Endothelial cell of umbilical vein (primary cell): ENCODE data around the gene ELMO1. TPM values are rescaled to one million over a fixed set of nuclear protein-coding genes. Genes with fewer than 3 reads are reported as not detected.

Experiments used
- BruUV-seq: library from RNA; stranded (reverse); fragments of 400-500 nt; replicated peaks from 2 replicates; lab custom pipeline; 2021; lab: Mats Ljungman, UMichigan
- CTCF ChIA-PET: fragments of 300-600, 350-600 bp; sonication (Branson Sonifier 250); formaldehyde crosslinking; loops from one replicate; lab custom pipeline; 2021; ENCODE audit warnings: antibody characterized with exemption, inconsistent platforms; lab: Charles Lee
- POLR2A ChIA-PET: fragments of 300-600, 350-600 bp; sonication (Branson Sonifier 250); formaldehyde crosslinking; loops from one replicate; lab custom pipeline; 2021; ENCODE audit warnings: antibody characterized with exemption, inconsistent platforms; lab: Charles Lee
- DNase-seq: peaks from one replicate; pipeline ENCODE4 v3.0.0-alpha.2; 2011; ENCODE audit warnings: low read depth, low spot score
- FAIRE-seq: peaks from 2 replicates; lab custom pipeline; 2011; peaks lifted over from hg19 to GRCh38; lab: Jason Lieb, UNC
- H2AFZ ChIP-seq: 2 replicates; pipeline ENCODE4 v1.6.0; 2012; ENCODE audit warnings: low read depth, low read length, control low read depth, inconsistent platforms
- H3K27ac ChIP-seq: 2 replicates; pipeline ENCODE4 v1.5.1; 2011; ENCODE audit warnings: low read depth, mild to moderate bottlenecking, control low read depth, low read length, moderate library complexity; ENCODE audit not compliant: insufficient read depth
- H3K27me3 ChIP-seq, 2 experiments: 2 replicates each; pipeline versions ENCODE4 v1.6.0 to v1.6.1; 2011; ENCODE audit warnings: low read length in 2 of 2, mixed read lengths in 1 of 2; ENCODE audit not compliant: control insufficient read depth in 2 of 2, insufficient read depth in 2 of 2
- H3K36me3 ChIP-seq, 2 experiments: 2 replicates in 1 of 2; 3 replicates in 1 of 2; pipeline ENCODE4 v1.5.1; 2011; ENCODE audit warnings: low read length in 2 of 2, mild to moderate bottlenecking in 1 of 2, moderate library complexity in 1 of 2; ENCODE audit not compliant: control insufficient read depth in 2 of 2, insufficient read depth in 2 of 2; ENCODE audit errors: extremely low read depth in 1 of 2
- H3K4me1 ChIP-seq: 3 replicates; pipeline ENCODE4 v1.5.1; 2011; ENCODE audit warnings: mild to moderate bottlenecking, low read length; ENCODE audit not compliant: control insufficient read depth, insufficient read depth; ENCODE audit errors: extremely low read depth
- H3K4me2 ChIP-seq: 2 replicates; pipeline ENCODE4 v1.6.1; 2011; ENCODE audit warnings: low read length, control low read depth, mixed read lengths; ENCODE audit not compliant: insufficient read depth
- H3K4me3 ChIP-seq, 3 experiments: fragments of 200-600 bp in 1 of 3; sonication (generic), shearing (Covaris generic) in 1 of 3; replicated peaks in 1 of 3; 2 replicates each; pipeline ENCODE4 v1.5.1; 2011 to 2016; ENCODE audit warnings: control low read depth in 3 of 3, low read length in 3 of 3, mild to moderate bottlenecking in 2 of 3, inconsistent platforms in 1 of 3, low read depth in 1 of 3, moderate library complexity in 1 of 3; ENCODE audit not compliant: insufficient read depth in 1 of 3
- H3K79me2 ChIP-seq: 2 replicates; pipeline ENCODE4 v1.6.0; 2012; ENCODE audit warnings: low read length, inconsistent platforms; ENCODE audit not compliant: control insufficient read depth, insufficient read depth
- H3K9ac ChIP-seq: replicated peaks from 2 replicates; pipeline ENCODE3; 2011; ENCODE audit warnings: low read length, control low read depth; ENCODE audit not compliant: insufficient read depth; ENCODE audit errors: extremely low read depth
- H3K9me1 ChIP-seq: replicated peaks from 3 replicates; pipeline ENCODE4 v1.6.0; 2011; ENCODE audit warnings: mild to moderate bottlenecking, low read length; ENCODE audit not compliant: control insufficient read depth, insufficient read depth; ENCODE audit errors: extremely low read depth
- H3K9me3 ChIP-seq: replicated peaks from 2 replicates; pipeline ENCODE4 v1.5.1; 2012; ENCODE audit warnings: low read length, inconsistent platforms; ENCODE audit not compliant: control insufficient read depth, insufficient read depth
- H4K20me1 ChIP-seq: replicated peaks from 2 replicates; pipeline ENCODE3; 2011; ENCODE audit warnings: mild to moderate bottlenecking, low read length; ENCODE audit not compliant: control insufficient read depth, insufficient read depth; ENCODE audit errors: extremely low read depth
- EZH2 ChIP-seq: IDR thresholded peaks from 2 replicates; pipeline ENCODE4 v1.6.1; 2012; ENCODE audit warnings: borderline replicate concordance, low read depth, mild to moderate bottlenecking, moderate library complexity, low read length, inconsistent platforms; ENCODE audit not compliant: severe bottlenecking
- FOS ChIP-seq: IDR thresholded peaks from 2 replicates; pipeline ENCODE4 v1.6.1; 2011; ENCODE audit warnings: mild to moderate bottlenecking, low read length, moderate library complexity, borderline replicate concordance; ENCODE audit not compliant: insufficient read depth
- GATA2 ChIP-seq: IDR thresholded peaks from 2 replicates; pipeline ENCODE4 v1.7.0; 2011; ENCODE audit warnings: low read depth, mild to moderate bottlenecking, moderate library complexity, mixed read lengths, low read length; ENCODE audit not compliant: insufficient read length, insufficient read depth
- JUN ChIP-seq: IDR thresholded peaks from 2 replicates; pipeline ENCODE4 v1.6.1; 2011; ENCODE audit warnings: borderline replicate concordance, low read depth; ENCODE audit not compliant: insufficient read length, insufficient read depth
- MYC ChIP-seq: IDR thresholded peaks from one replicate; pipeline ENCODE4 v1.6.1; 2011; ENCODE audit warnings: mild to moderate bottlenecking, low read depth, low read length
- POLR2A ChIP-seq: IDR thresholded peaks from 2 replicates; pipeline ENCODE4 v1.6.1; 2012; ENCODE audit warnings: low read depth, mild to moderate bottlenecking, control low read depth, low read length
- POLR2AphosphoS5 ChIP-seq: IDR thresholded peaks from 2 replicates; pipeline ENCODE4 v1.6.1; 2012; ENCODE audit warnings: low read depth, mild to moderate bottlenecking, control low read depth, low read length, moderate library complexity; ENCODE audit not compliant: insufficient read depth
- dilution Hi-C: fragments of 300-500 bp; cut with MboI; formaldehyde crosslinking; loops from one replicate; pipeline ENCODE4 v1.15.0; 2019; ENCODE audit warnings: low sequenced_read_pairs; ENCODE audit not compliant: extremely low pct_ligation_motif_present
- intact Hi-C: fragments of 100-400 bp; cut with micrococcal nuclease; formaldehyde crosslinking; loops from one replicate; pipeline ENCODE4 v1.10.0; 2022
- polyA plus RNA-seq, 4 experiments: library from polyadenylated mRNA; depleted of rRNA in 3 of 4; stranded (reverse) in 3 of 4; unstranded in 1 of 4; fragments of >200 nt; gene quantifications; 2 replicates each; pipeline versions ENCODE4 v1.2.1 to v1.2.3, GENCODE V29; 2011 to 2012; ENCODE audit warnings: missing spikeins in 1 of 4
- total RNA-seq: library from RNA; stranded (reverse); gene quantifications from 2 replicates; pipeline ENCODE4 v1.2.3, GENCODE V29; 2021
- TF ChIP-seq, protein P1 (sequence below): IDR thresholded peaks from 2 replicates; pipeline ENCODE4 v1.6.1; 2011; ENCODE audit not compliant: insufficient read depth, insufficient read length
- TF ChIP-seq, protein P2 (sequence below), 2 donors: IDR thresholded peaks; 1 replicate in 1 of 2; 2 replicates in 1 of 2; pipeline ENCODE4 v1.5.1; 2011; ENCODE audit warnings: low read length in 2 of 2, mild to moderate bottlenecking in 2 of 2, moderate library complexity in 2 of 2, control low read depth in 1 of 2, inconsistent platforms in 1 of 2, low read depth in 1 of 2; ENCODE audit not compliant: insufficient read depth in 1 of 2; ENCODE audit errors: extremely low read depth in 1 of 2

ELMO1 gene
- total and polyA plus RNA-seq, 2 donors (not counting 3 experiments of a cell fraction or from before 2014, with no cell fraction given), result 17.0 to 30.6 TPM

DNA sequence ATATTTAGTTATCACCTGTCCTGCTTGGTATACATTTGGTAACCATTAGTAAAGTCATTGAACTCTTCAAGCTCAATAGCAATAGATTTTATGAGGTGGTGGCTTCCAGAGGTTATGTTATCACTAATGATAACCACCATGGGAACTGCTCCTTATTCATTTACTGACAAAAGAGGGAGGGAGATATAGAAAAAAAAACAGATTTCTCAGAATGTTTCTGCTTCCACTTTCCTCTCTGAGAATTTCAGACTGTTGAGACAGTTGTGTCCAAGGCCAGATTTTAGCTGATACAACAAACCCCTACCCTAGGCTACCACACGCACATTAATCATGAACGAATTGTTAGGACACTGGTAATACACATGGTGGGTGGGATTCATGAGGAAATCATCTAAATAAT is 570.4 kb downstream of the ELMO1 start:
- Histone ChIP-seq H3K27ac (no peak overlapping the region), H2AFZ (no peak overlapping the region), H4K20me1 (no peaks in the 10 kb centered on the region), H3K4me2 (no peak overlapping the region), H3K27me3 (no peaks in the 10 kb centered on the region), H3K9me1 (no peaks in the 10 kb centered on the region), H3K79me2 (no peaks in the 10 kb centered on the region), H3K4me3 (no peak overlapping the region), H3K9ac (no peak overlapping the region), H3K9me3 (no peaks in the 10 kb centered on the region), H3K36me3 (peaks cover 0 to 4% of the 10 kb centered on the region in 2 experiments), H3K4me1 (no peaks in the 10 kb centered on the region)
- no peak for DNase-seq
- POLR2A ChIA-PET, result no interaction called here
- dilution Hi-C loops (no loop called here), intact Hi-C loops (no loop called here)
- CTCF ChIA-PET, result no interaction called here
- FAIRE-seq, result no peak
- BruUV-seq, result no TSS peak
- no peak for TF ChIP-seq POLR2A
- TF ChIP-seq MYC, result no peak
- no peak for TF ChIP-seq GATA2
- TF ChIP-seq, protein P1, sequence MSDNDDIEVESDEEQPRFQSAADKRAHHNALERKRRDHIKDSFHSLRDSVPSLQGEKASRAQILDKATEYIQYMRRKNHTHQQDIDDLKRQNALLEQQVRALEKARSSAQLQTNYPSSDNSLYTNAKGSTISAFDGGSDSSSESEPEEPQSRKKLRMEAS, result no peak
- no peak for TF ChIP-seq FOS
- TF ChIP-seq, protein P2, sequence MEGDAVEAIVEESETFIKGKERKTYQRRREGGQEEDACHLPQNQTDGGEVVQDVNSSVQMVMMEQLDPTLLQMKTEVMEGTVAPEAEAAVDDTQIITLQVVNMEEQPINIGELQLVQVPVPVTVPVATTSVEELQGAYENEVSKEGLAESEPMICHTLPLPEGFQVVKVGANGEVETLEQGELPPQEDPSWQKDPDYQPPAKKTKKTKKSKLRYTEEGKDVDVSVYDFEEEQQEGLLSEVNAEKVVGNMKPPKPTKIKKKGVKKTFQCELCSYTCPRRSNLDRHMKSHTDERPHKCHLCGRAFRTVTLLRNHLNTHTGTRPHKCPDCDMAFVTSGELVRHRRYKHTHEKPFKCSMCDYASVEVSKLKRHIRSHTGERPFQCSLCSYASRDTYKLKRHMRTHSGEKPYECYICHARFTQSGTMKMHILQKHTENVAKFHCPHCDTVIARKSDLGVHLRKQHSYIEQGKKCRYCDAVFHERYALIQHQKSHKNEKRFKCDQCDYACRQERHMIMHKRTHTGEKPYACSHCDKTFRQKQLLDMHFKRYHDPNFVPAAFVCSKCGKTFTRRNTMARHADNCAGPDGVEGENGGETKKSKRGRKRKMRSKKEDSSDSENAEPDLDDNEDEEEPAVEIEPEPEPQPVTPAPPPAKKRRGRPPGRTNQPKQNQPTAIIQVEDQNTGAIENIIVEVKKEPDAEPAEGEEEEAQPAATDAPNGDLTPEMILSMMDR (IDR thresholded peaks at IDR 0.05; ENCODE audit: extremely low read depth in 1 of 2, insufficient read depth in 1 of 2, low read depth in 1 of 2, low read length in 2 of 2), result no peak
- no peak for TF ChIP-seq EZH2
- TF ChIP-seq POLR2AphosphoS5, result no peak
- no peak for TF ChIP-seq JUN
